K562 treated with DMSO at 1 percent for 48 hours (cell line): Measurements from ENCODE around the gene MLN. TPM values are rescaled to one million over a fixed set of nuclear protein-coding genes. Genes with fewer than 3 reads are reported as not detected.

Source experiments
- total RNA-seq: library from RNA; unstranded; fragments of 300-600 nt; gene quantifications from 2 replicates; pipeline ENCODE4 v1.2.3, GENCODE V29; 2022; ENCODE audit warnings: low replicate concordance; ENCODE audit errors: extremely low read depth

Gene MLN, protein sequence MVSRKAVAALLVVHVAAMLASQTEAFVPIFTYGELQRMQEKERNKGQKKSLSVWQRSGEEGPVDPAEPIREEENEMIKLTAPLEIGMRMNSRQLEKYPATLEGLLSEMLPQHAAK
- total RNA-seq, result not detected in 2 replicates

DNA sequence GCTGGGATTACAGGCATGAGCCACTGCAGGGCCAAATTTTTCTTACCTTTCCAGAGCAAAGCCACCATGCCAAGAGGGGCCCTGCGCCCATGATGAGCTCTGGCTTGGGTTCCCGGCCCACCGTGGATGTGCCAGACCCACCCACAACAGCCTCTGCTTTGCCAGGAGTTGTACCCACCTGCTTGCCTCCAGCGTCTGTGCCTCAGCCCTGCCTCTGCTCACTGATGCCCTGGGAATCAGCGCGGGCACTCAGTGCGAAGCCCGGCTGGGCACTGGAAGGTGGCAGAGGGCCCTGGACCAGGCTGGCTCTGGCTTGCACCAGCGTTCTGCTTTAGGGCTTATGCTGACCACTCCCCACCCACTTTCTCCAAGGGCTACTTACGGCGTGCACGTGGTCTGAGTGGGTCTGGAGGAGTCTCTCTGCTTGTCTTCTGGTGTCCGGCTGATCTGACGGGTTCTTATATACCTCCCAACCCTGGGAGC, at the start of gene MLN:
TSS of gene MLN (minus strand) at position 433 of the 483 bp plus-strand sequence. CDS start 2,840 bp downstream, outside the sequence.

DNA sequence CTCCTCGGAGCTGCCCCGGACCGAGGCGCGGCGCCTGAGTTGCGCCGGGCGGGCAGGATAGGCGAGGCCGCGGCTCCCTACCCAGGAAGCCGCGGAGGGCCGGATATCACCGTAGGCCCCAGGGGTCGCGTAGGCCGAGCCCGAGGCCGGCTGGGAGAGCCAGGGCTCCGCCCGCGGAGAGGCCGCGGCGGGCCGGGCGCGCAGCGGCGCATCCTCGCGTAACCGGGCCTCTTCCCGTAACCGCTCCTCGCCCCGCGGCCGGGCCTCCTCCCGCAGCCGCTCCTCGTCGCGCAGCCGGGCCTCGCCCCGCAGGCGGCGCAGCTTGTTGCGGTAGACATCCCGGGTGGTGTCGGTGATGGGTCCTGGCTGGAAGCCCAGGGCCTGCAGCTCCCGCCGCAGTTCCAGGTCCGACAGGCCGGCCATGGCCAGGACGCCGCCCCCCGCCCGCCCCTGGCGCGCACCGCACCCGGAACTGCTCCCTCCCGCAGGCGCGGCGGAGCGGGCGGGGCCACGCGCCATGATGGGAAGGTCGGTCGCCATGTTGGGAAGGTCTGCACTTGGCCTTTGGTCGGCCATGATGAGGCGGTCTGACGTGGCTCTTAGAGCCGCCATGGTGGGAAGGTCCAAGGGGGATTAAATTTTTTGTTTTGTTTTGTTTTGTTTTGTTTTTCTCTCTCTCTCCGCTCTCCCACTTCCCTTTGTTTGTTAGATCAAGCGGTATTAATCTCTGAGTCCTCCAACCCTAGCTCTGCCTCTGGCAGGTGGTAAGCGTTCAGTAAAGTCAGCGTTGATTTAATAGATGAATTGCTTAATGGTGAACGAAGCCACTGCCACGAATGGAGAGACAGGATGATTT, 14.9 kb downstream of the MLN start, which contains the start of gene LEMD2:
TSS of gene LEMD2 (minus strand) at position 437 of the 856 bp plus-strand sequence. CDS start at position 423, 14 bp downstream.

DNA sequence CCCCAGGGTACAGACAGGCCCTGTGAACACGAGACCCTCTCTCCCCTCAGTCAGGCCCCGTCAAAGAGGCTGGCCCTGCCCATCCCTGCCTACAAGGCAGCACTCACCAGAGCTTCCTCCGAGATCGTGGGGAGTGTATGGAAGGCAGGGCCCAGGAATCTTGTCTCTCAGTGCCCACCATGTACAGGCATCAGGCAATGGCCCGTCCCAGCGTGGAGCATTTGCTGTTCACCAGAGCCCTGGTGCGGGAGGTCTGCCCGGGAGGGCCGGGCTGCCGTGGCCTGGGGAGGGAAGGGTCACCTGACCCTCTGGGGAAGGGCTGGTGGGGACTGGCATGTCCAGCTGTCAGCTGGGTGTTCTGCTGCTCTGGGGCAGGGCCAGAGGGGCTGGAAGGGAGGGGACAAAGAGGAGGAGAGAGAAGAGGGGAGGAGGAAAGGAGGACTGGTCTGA, 57.1 kb downstream of the MLN start, which contains the start of gene IP6K3:
TSS of gene IP6K3 (minus strand) at position 255 of the 450 bp plus-strand sequence. CDS start 11,429 bp downstream, outside the sequence.

Other genes with a start within 250 kb of the MLN start
- gene BAK1, start 223.7 kb downstream of the MLN start, total RNA-seq, result not detected in 2 replicates
- gene ITPR3, start 182.7 kb downstream of the MLN start, total RNA-seq, result not detected in 2 replicates
- not detected in 2 replicates for gene UQCC2, start 92.3 kb downstream of the MLN start, total RNA-seq
- gene IP6K3, start 57.1 kb downstream of the MLN start, total RNA-seq, result not detected in 2 replicates
- gene LEMD2, start 14.9 kb downstream of the MLN start, total RNA-seq, result not detected in 2 replicates